KMS-11 (cell line): ENCODE measurements around the gene IL21R.

Experiments
- H2AFZ ChIP-seq: fragments of 200-600 bp; sonication (generic); 2 replicates; pipeline ENCODE4 v1.6.1; 2016; ENCODE audit warnings: antibody characterized with exemption, mixed run types, low read depth
- H3K27ac ChIP-seq: fragments of 200-600 bp; sonication (generic); 2 replicates; pipeline ENCODE4 v1.6.1; 2016; ENCODE audit warnings: mild to moderate bottlenecking, mixed run types
- H3K27me3 ChIP-seq: fragments of 200-600 bp; sonication (generic); 2 replicates; pipeline ENCODE4 v1.6.1; 2017; ENCODE audit warnings: mild to moderate bottlenecking, low read depth, mixed run types, moderate library complexity; ENCODE audit not compliant: insufficient read depth
- H3K36me3 ChIP-seq: fragments of 200-600 bp; sonication (generic); 2 replicates; pipeline ENCODE4 v1.6.1; 2017; ENCODE audit warnings: mild to moderate bottlenecking, mixed run types; ENCODE audit not compliant: insufficient read depth
- H3K4me1 ChIP-seq: fragments of 200-600 bp; sonication (generic); 2 replicates; pipeline ENCODE4 v1.6.1; 2016; ENCODE audit warnings: mild to moderate bottlenecking, low read depth, mixed run types; ENCODE audit not compliant: poor library complexity, severe bottlenecking
- H3K4me2 ChIP-seq: fragments of 200-600 bp; sonication (generic); 2 replicates; pipeline ENCODE4 v1.7.0; 2016; ENCODE audit warnings: mild to moderate bottlenecking, mixed run types
- H3K4me3 ChIP-seq: fragments of 200-600 bp; sonication (generic); IDR thresholded peaks from 2 replicates; pipeline ENCODE4 v1.6.1; 2017; ENCODE audit warnings: low read depth, low read length, mixed read lengths; ENCODE audit not compliant: insufficient read depth
- H3K79me2 ChIP-seq: fragments of 200-600 bp; sonication (generic); 2 replicates; pipeline ENCODE4 v1.6.1; 2016; ENCODE audit warnings: low read depth, mixed run types; ENCODE audit not compliant: insufficient read depth
- H3K9ac ChIP-seq: fragments of 200-600 bp; sonication (generic); 2 replicates; pipeline ENCODE4 v1.6.1; 2016; ENCODE audit warnings: mild to moderate bottlenecking, mixed run types
- H4K20me1 ChIP-seq: fragments of 200-600 bp; sonication (generic); 2 replicates; pipeline ENCODE4 v1.6.1; 2016; ENCODE audit warnings: mild to moderate bottlenecking, mixed run types; ENCODE audit not compliant: insufficient read depth
- TF ChIP-seq, protein P1 (sequence below): fragments of 200-600 bp; sonication (generic); conservative IDR thresholded peaks from 2 replicates; pipeline ENCODE4 v1.6.1; 2017; ENCODE audit warnings: low read depth, mild to moderate bottlenecking, antibody characterized with exemption, low read length, moderate library complexity, mixed read lengths

The IL21R gene

DNA sequence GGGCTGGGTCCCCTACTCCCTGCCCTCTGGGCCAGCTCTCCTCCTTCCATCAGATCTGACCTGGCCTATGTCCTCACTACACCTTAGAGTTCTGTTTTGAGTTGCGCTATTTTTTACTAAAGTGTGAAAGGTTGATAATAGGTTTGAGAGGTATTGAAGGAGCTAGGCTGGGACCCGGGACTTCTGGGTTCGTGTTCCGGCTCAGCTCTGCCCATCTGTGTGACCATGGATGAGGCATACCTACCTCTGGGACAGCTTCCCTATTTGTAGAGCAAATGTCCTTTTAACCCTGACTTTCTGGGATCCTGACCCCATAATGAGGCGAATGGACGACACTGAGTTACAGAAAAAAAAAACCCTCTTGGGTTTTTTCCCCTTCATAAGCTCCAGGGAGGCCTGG lies 36.0 kb downstream of the IL21R start:
- no peaks in the 10 kb centered on the region; the same call in 1 of the 2 replicates for H3K36me3 ChIP-seq
- no peak overlapping the region for H3K4me3 ChIP-seq
- no peak overlapping the region for H2AFZ ChIP-seq
- H4K20me1 ChIP-seq: no peaks in the 10 kb centered on the region
- no peaks in the 10 kb centered on the region for H3K27me3 ChIP-seq
- no peak overlapping the region for H3K27ac ChIP-seq
- no peaks in the 10 kb centered on the region for H3K4me1 ChIP-seq
- H3K79me2 ChIP-seq: no peaks in the 10 kb centered on the region
- TF ChIP-seq, protein P1, sequence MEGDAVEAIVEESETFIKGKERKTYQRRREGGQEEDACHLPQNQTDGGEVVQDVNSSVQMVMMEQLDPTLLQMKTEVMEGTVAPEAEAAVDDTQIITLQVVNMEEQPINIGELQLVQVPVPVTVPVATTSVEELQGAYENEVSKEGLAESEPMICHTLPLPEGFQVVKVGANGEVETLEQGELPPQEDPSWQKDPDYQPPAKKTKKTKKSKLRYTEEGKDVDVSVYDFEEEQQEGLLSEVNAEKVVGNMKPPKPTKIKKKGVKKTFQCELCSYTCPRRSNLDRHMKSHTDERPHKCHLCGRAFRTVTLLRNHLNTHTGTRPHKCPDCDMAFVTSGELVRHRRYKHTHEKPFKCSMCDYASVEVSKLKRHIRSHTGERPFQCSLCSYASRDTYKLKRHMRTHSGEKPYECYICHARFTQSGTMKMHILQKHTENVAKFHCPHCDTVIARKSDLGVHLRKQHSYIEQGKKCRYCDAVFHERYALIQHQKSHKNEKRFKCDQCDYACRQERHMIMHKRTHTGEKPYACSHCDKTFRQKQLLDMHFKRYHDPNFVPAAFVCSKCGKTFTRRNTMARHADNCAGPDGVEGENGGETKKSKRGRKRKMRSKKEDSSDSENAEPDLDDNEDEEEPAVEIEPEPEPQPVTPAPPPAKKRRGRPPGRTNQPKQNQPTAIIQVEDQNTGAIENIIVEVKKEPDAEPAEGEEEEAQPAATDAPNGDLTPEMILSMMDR: no peak
- no peak overlapping the region for H3K4me2 ChIP-seq
- no peak overlapping the region for H3K9ac ChIP-seq

DNA sequence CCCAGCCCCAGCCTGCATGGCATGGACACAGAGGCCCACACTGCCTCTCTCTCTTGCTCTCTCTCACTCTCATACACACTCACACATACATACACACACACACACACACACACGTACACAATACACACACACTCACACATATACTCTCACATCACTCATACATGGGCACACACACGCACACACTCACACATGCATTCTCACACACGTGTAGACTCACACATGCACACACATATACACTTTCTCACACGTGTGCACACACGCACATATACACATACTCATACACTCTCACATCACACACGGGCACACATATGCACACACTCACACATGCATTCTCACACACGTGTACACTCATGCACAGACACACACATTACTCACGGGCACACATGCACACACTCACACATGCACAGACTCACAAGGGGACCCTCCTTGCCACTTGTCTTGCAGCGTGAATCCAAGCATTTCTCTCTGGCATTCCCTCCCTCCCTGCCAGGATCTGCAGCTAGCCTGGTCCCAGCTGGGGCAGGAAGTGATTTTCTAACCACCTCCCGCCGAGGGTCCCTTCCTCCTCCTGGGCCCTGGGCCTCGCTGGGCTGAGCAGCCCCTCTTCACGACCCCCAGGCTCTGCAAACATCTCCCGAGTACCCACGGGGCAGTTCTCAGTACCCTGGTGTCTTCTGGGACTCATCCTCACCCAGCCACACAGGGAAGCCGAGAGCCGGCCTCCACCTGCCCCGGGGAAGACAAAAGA lies 37.5 kb downstream of the IL21R start:
- H3K27me3 ChIP-seq: no peaks in the 10 kb centered on the region
- no peak overlapping the region for H3K9ac ChIP-seq
- H4K20me1 ChIP-seq: no peaks in the 10 kb centered on the region
- peaks cover under 1% of the 10 kb centered on the region; the same call in 1 of the 2 replicates for H3K36me3 ChIP-seq
- no peak overlapping the region for H3K4me3 ChIP-seq
- H3K79me2 ChIP-seq: no peaks in the 10 kb centered on the region
- no peak overlapping the region for H2AFZ ChIP-seq
- TF ChIP-seq, protein P1: no peak
- H3K4me1 ChIP-seq: no peaks in the 10 kb centered on the region
- H3K4me2 ChIP-seq: no peak overlapping the region
- no peak overlapping the region for H3K27ac ChIP-seq

DNA sequence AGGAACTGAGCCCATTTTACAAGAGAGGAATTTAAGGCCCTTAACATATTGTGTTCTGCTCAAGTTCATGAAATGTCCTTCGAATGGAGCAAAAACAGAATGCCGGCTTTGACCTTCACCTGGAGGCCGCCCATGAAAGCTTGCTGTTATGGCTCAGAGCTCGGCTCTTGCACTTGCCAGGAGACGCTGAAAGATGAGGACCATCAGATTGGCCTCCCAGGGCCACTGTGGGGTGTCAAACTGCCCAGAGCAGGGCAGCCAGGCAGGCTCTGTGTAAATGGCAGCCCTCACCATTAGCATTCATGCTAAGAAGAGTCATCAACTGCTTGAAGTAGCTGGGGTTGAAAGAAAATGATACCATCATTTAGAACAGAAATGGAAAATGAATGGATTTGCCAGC lies 39.3 kb downstream of the IL21R start:
- Histone ChIP-seq H3K4me2 (no peak overlapping the region), H3K9ac (no peak overlapping the region), H3K4me3 (no peak overlapping the region), H4K20me1 (no peaks in the 10 kb centered on the region), H3K27ac (no peak overlapping the region), H3K4me1 (no peaks in the 10 kb centered on the region), H2AFZ (no peak overlapping the region), H3K36me3 (peaks cover 10% of the 10 kb centered on the region; the same call in 1 of the 2 replicates), H3K79me2 (no peaks in the 10 kb centered on the region), H3K27me3 (no peaks in the 10 kb centered on the region)
- TF ChIP-seq, protein P1: no peak

DNA sequence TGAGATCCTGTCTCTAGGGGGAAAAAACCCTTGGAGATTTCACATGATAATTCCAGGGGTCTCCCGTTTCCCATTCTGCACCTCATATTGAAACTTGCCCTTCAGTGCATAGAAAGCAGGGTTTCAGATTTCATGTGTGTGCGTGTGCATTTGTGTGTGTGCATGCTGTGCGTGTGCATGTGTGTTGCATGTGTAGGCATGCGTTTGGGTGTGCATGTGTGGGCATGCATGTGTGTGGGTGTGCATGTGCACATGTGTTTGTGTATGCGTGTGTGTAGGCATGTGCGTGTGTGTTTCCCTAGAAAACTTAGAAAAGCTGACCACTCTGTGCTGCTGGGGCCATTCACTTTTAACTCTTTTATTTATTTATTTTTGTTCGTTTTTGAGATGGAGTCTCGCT lies 40.0 kb downstream of the IL21R start:
- no peak overlapping the region for H3K27ac ChIP-seq
- H3K4me1 ChIP-seq: no peaks in the 10 kb centered on the region
- no peaks in the 10 kb centered on the region for H3K27me3 ChIP-seq
- H4K20me1 ChIP-seq: no peaks in the 10 kb centered on the region
- H3K4me2 ChIP-seq: no peak overlapping the region
- H2AFZ ChIP-seq: no peak overlapping the region
- H3K4me3 ChIP-seq: no peak overlapping the region
- no peaks in the 10 kb centered on the region for H3K79me2 ChIP-seq
- peaks cover 10% of the 10 kb centered on the region; the same call in 1 of the 2 replicates for H3K36me3 ChIP-seq
- H3K9ac ChIP-seq: no peak overlapping the region
- TF ChIP-seq, protein P1: no peak
